ENCODE data around the gene CEP290. TPM values are rescaled to one million over a fixed set of nuclear protein-coding genes. Genes with fewer than 3 reads are reported as not detected.
A peak's percentile ranks its signal among the peaks of the same experiment; 100 is the strongest.
"Not testable (repeated sequence)": the region's sequence is repeated elsewhere in the genome, so short reads cannot be mapped to it uniquely, and the experiment has no call there.

Gene CEP290
- total RNA-seq, 1 donor from 2014 or later = 27.5 TPM

GRCh38 chr12:88142610-88142991 is 713 bp upstream of the CEP290 start:
- TF ChIP-seq CTCF (conservative IDR thresholded peaks at IDR 0.05) = no peak
- Mint-ChIP-seq H3K9me3 (no peaks in the 10 kb centered on the region), H3K4me1 (peaks cover 42% of the 10 kb centered on the region), H3K36me3 (ENCODE audit: low read depth) (peaks cover 9% of the 10 kb centered on the region), H3K4me3 (peak overlapping the region; percentile 95), H3K27me3 (ENCODE audit: low read depth) (no peaks in the 10 kb centered on the region), H3K27ac (ENCODE audit: unreplicated experiment) (peak overlapping the region; percentile 69)
- no peak for DNase-seq (ENCODE audit: low read depth, low spot score)

GRCh38 chr12:88141425-88141773 is 489 bp downstream of the CEP290 start:
- H3K4me3 Mint-ChIP-seq = peak overlapping the region; percentile 95
- TF ChIP-seq CTCF (conservative IDR thresholded peaks at IDR 0.05) = no peak
- H3K4me1 Mint-ChIP-seq = peaks cover 44% of the 10 kb centered on the region
- DNase-seq (ENCODE audit: low read depth, low spot score) = no peak
- H3K27me3 Mint-ChIP-seq (ENCODE audit: low read depth) = no peaks in the 10 kb centered on the region
- H3K27ac Mint-ChIP-seq (ENCODE audit: unreplicated experiment) = peak overlapping the region; percentile 95
- H3K36me3 Mint-ChIP-seq (ENCODE audit: low read depth) = peaks cover 12% of the 10 kb centered on the region
- no peaks in the 10 kb centered on the region for H3K9me3 Mint-ChIP-seq

- Mint-ChIP-seq H3K36me3 (ENCODE audit: low read depth) (peaks cover 12% of the 10 kb centered on the region), H3K4me1 (peaks cover 32% of the 10 kb centered on the region)
- not testable (repeated sequence) for H3K27ac Mint-ChIP-seq (ENCODE audit: unreplicated experiment); H3K4me3 Mint-ChIP-seq; H3K9me3 Mint-ChIP-seq; H3K27me3 Mint-ChIP-seq (ENCODE audit: low read depth); DNase-seq (ENCODE audit: low read depth, low spot score)
Measured at GRCh38 chr12:88139711-88140110, 2.2 kb downstream of the CEP290 start.

DNA sequence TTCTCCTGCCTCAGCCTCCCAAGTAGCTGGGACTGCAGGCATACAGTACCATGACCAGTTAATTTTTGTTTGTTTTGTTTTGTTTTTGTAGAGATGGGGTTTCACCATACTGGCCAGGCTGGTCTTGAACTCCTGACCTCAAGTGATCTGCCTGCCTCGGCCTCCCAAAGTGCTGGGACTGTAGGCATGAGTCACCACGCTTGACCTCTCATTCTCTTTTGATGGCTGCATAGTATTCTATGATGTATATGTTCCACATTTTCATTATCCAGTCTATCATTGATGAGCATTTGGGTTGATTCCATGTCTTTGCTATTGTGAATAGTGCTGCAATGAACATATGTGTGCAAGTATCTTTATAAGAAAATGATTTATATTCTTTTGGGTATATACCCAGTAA is 8.7 kb downstream of the CEP290 start:
- H3K27ac Mint-ChIP-seq (ENCODE audit: unreplicated experiment); H3K4me1 Mint-ChIP-seq; H3K4me3 Mint-ChIP-seq; H3K27me3 Mint-ChIP-seq (ENCODE audit: low read depth); H3K9me3 Mint-ChIP-seq; DNase-seq (ENCODE audit: low read depth, low spot score): not testable (repeated sequence)
- H3K36me3 Mint-ChIP-seq (ENCODE audit: low read depth) = peaks cover 19% of the 10 kb centered on the region

DNA sequence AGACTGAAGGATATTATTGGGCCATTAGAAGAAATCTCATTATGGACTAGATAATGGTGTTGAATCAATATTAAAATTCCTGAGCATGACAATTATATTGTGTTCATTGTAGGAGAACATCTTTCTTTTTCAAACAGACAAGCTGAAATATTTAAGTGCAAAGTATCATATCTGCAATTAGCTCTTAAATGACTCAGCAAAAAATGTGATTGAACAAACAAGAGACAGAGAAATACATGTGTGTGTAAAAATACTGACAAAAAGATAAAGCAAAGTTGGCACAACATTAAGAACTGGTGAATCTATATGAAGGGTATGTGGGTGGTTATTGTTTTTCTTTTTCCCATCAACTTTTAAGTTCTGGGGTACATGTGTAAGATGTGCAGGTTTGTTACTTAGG is 9.5 kb downstream of the CEP290 start:
- no peaks in the 10 kb centered on the region for H3K27me3 Mint-ChIP-seq (ENCODE audit: low read depth)
- no peak for TF ChIP-seq CTCF (conservative IDR thresholded peaks at IDR 0.05)
- no peak for DNase-seq (ENCODE audit: low read depth, low spot score)
- no peak overlapping the region for H3K4me3 Mint-ChIP-seq
- no peaks in the 10 kb centered on the region for H3K9me3 Mint-ChIP-seq
- H3K27ac Mint-ChIP-seq (ENCODE audit: unreplicated experiment) = peak overlapping the region; percentile 6
- peaks cover 11% of the 10 kb centered on the region for H3K36me3 Mint-ChIP-seq (ENCODE audit: low read depth)
- peaks cover under 1% of the 10 kb centered on the region for H3K4me1 Mint-ChIP-seq

DNA sequence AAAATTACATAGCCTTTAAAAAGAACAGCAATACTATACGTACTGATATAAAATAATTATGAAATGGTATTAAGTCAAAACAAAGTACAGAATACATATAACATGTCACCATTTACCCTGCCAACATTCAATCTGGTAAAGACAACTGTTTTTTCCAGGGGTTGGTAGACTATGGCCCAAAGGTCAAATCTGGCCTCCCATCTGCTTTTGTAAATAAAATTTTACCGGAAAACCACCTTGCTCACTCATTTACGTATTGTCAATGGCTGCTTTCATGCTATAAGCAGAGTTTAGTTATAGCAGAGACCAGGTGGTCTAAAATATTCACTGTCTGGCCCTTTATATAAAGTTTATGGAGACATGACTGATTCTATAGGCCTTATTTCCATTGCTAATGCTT is 14.0 kb downstream of the CEP290 start:
- Mint-ChIP-seq H3K4me3 (no peak overlapping the region), H3K27me3 (ENCODE audit: low read depth) (no peaks in the 10 kb centered on the region), H3K36me3 (ENCODE audit: low read depth) (peaks cover 5% of the 10 kb centered on the region), H3K27ac (ENCODE audit: unreplicated experiment) (no peak overlapping the region), H3K9me3 (no peaks in the 10 kb centered on the region), H3K4me1 (no peaks in the 10 kb centered on the region)
- TF ChIP-seq CTCF (conservative IDR thresholded peaks at IDR 0.05) = no peak
- no peak for DNase-seq (ENCODE audit: low read depth, low spot score)

DNA sequence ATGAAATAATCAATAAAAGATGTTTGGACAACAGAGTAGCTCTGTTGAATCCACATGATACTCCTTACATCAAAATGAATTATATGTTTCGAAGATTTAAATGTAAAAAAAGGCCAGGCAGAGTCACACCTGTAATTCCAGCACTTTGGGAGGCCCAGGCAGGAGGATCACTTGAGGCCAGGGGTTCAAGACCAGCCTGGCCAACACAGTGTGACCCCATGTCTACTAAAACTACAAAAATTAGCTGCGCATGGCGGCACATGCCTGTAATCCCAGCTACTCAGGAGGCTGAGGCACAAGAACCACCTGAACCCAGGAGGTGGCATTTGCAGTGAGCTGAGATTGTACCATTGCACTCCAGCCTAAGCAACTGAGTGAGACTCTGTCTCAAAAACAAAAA is 14.8 kb downstream of the CEP290 start:
- H3K4me1 Mint-ChIP-seq = no peaks in the 10 kb centered on the region
- no peak overlapping the region for H3K4me3 Mint-ChIP-seq
- TF ChIP-seq CTCF (conservative IDR thresholded peaks at IDR 0.05) = no peak
- no peak for DNase-seq (ENCODE audit: low read depth, low spot score)
- no peak overlapping the region for H3K27ac Mint-ChIP-seq (ENCODE audit: unreplicated experiment)
- no peaks in the 10 kb centered on the region for H3K9me3 Mint-ChIP-seq
- no peaks in the 10 kb centered on the region for H3K27me3 Mint-ChIP-seq (ENCODE audit: low read depth)
- H3K36me3 Mint-ChIP-seq (ENCODE audit: low read depth) = peaks cover 2% of the 10 kb centered on the region

Measured in neural crest cell (in vitro differentiated cells).